ENCODE measurements around the gene PDLIM5.

Gene PDLIM5

GRCh38 chr4:94591289-94591688 lies 139.5 kb downstream of the PDLIM5 start:
- DNase-seq (ENCODE audit: insufficient read length) (no peak), FAIRE-seq (no peak)
- TF ChIP-seq POLR2AphosphoS5 (IDR thresholded peaks at IDR 0.05; ENCODE audit: low read depth, low read length) = no peak

DNA sequence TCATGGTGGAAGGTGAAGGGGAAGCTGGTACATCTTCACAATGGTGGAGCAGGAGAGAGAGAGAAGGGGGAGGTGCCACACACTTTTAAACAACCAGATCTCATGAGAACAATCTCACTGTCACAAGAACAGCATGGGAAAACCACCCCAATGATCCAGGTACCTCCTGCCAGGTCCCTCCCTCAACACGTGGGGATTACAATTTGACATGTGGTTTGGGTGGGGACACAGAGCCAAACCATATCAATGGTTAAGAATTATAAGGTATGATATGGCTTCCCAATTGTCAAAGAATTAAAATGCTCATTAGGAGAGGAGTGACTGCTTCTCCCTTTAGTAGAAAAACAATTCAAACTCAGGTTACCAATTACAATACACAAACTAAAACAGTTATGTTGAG lies 143.3 kb downstream of the PDLIM5 start:
- DNase-seq (ENCODE audit: insufficient read length) (no peak), FAIRE-seq (no peak)
- TF ChIP-seq POLR2AphosphoS5 (IDR thresholded peaks at IDR 0.05; ENCODE audit: low read depth, low read length) (no peak), POLR2A (IDR thresholded peaks at IDR 0.05; ENCODE audit: low read depth, low read length) (no peak), TAF1 (IDR thresholded peaks at IDR 0.05; ENCODE audit: borderline replicate concordance, low read depth, low read length) (no peak)

GRCh38 chr4:94595880-94596483 lies 144.2 kb downstream of the PDLIM5 start:
- TF ChIP-seq POLR2A (IDR thresholded peaks at IDR 0.05; ENCODE audit: low read depth, low read length) = no peak
- TF ChIP-seq POLR2AphosphoS5 (IDR thresholded peaks at IDR 0.05; ENCODE audit: low read depth, low read length) = no peak
- TF ChIP-seq TAF1 (IDR thresholded peaks at IDR 0.05; ENCODE audit: borderline replicate concordance, low read depth, low read length) = no peak
- DNase-seq (ENCODE audit: insufficient read length) = no peak
- FAIRE-seq = peak; percentile 63

GRCh38 chr4:94598758-94599157 lies 147.0 kb downstream of the PDLIM5 start:
- no peak for FAIRE-seq
- TF ChIP-seq POLR2AphosphoS5 (IDR thresholded peaks at IDR 0.05; ENCODE audit: low read depth, low read length) (no peak), TAF1 (IDR thresholded peaks at IDR 0.05; ENCODE audit: borderline replicate concordance, low read depth, low read length) (no peak), POLR2A (IDR thresholded peaks at IDR 0.05; ENCODE audit: low read depth, low read length) (no peak)
- no peak for DNase-seq (ENCODE audit: insufficient read length)

DNA sequence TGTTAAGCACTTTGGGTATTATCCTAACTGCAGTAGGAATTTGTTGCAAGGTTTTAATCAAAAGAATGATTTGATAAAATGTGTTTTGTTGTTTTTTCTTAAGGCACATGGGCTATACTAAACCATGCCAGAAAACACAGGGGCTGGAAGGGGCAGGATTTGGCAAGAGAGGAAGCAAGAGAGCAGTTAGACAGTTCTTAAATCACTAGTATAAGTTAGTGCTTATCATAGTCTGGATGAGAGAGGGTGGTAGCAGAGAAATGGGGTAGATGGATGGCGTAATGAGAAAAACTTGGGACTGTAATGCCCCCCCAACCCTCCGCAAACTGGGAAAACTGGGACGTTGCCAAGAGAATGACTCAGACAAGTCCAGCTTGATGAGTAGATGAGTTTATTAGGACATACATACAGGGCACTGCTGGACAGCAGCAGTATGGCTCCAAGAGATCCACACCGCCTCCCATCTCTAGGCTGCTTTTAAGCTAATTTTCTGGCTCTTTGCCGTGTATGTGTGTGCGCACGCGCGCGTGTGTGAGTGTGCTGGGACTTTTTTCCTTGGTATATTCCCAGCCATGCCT lies 151.5 kb downstream of the PDLIM5 start:
- FAIRE-seq (no peak), DNase-seq (ENCODE audit: insufficient read length) (no peak)
- TF ChIP-seq TAF1 (IDR thresholded peaks at IDR 0.05; ENCODE audit: borderline replicate concordance, low read depth, low read length) = no peak
- no peak for TF ChIP-seq POLR2A (IDR thresholded peaks at IDR 0.05; ENCODE audit: low read depth, low read length)
- no peak for TF ChIP-seq POLR2AphosphoS5 (IDR thresholded peaks at IDR 0.05; ENCODE audit: low read depth, low read length)

DNA sequence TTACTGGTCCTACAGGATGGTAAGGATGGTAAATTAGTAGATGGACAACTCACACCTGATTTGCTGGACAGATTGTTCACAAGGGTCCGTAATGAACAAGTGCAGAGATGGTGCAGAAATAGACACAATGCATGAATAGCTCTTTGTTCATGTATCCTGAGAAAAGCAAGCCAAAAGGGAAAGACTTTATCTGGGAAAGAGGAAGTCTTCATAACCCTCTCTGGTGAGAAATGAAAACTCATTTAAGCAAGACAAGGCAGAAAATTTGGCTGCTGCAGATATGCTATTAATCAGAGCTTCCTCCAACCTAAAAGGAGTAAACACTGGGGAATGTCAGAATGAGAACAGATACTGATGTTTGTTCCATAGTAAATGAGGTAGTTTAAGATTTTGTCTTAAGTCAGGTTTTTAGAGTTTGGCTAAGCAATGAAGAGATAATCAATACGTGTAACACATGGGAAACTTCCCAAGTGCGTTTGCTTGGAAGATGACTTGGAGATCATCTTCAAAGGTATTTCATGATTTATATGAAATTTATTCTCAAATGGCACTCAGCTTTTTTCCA lies 153.6 kb downstream of the PDLIM5 start:
- no peak for DNase-seq (ENCODE audit: insufficient read length)
- TF ChIP-seq POLR2AphosphoS5 (IDR thresholded peaks at IDR 0.05; ENCODE audit: low read depth, low read length) (no peak), POLR2A (IDR thresholded peaks at IDR 0.05; ENCODE audit: low read depth, low read length) (no peak), TAF1 (IDR thresholded peaks at IDR 0.05; ENCODE audit: borderline replicate concordance, low read depth, low read length) (no peak)
- FAIRE-seq = peak; percentile 42

DNA sequence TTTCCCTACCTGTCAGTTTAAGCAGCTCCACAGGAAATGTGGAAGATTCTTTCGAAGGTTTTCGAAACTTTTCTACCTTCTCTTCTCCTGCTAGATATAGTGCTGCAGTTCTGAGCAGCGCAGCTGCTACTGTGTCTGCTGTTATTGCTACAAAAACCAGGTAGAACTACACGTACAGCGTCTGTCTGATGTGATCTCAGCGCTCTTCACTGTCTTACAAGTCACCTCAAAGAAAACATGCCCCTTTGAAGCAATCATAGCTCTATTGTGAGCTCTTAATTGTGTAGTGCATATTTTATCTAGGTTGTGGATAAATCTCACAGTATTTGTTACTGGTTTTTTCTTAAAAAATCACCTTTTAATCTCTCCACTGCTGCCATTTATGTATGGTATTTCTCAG lies 158.4 kb downstream of the PDLIM5 start:
- no peak for DNase-seq (ENCODE audit: insufficient read length)
- FAIRE-seq = no peak
- TF ChIP-seq POLR2AphosphoS5 (IDR thresholded peaks at IDR 0.05; ENCODE audit: low read depth, low read length) (no peak), TAF1 (IDR thresholded peaks at IDR 0.05; ENCODE audit: borderline replicate concordance, low read depth, low read length) (no peak), POLR2A (IDR thresholded peaks at IDR 0.05; ENCODE audit: low read depth, low read length) (no peak)

GRCh38 chr4:94613248-94613647 lies 161.5 kb downstream of the PDLIM5 start:
- FAIRE-seq = no peak
- no peak for DNase-seq (ENCODE audit: insufficient read length)
- TF ChIP-seq POLR2A (IDR thresholded peaks at IDR 0.05; ENCODE audit: low read depth, low read length) = no peak
- no peak for TF ChIP-seq POLR2AphosphoS5 (IDR thresholded peaks at IDR 0.05; ENCODE audit: low read depth, low read length)
- TF ChIP-seq TAF1 (IDR thresholded peaks at IDR 0.05; ENCODE audit: borderline replicate concordance, low read depth, low read length) = no peak

- no peak for DNase-seq (ENCODE audit: insufficient read length)
- no peak for TF ChIP-seq POLR2A (IDR thresholded peaks at IDR 0.05; ENCODE audit: low read depth, low read length)
- no peak for TF ChIP-seq POLR2AphosphoS5 (IDR thresholded peaks at IDR 0.05; ENCODE audit: low read depth, low read length)
- no peak for TF ChIP-seq TAF1 (IDR thresholded peaks at IDR 0.05; ENCODE audit: borderline replicate concordance, low read depth, low read length)
- no peak for FAIRE-seq
Observed at GRCh38 chr4:94615451-94615850, 163.7 kb downstream of the PDLIM5 start.

GRCh38 chr4:94621491-94622080 lies 169.8 kb downstream of the PDLIM5 start:
- DNase-seq (ENCODE audit: insufficient read length) = peak; percentile 8
- peak; percentile 78 for FAIRE-seq
- no peak for TF ChIP-seq POLR2A (IDR thresholded peaks at IDR 0.05; ENCODE audit: low read depth, low read length)
- no peak for TF ChIP-seq TAF1 (IDR thresholded peaks at IDR 0.05; ENCODE audit: borderline replicate concordance, low read depth, low read length)
- TF ChIP-seq POLR2AphosphoS5 (IDR thresholded peaks at IDR 0.05; ENCODE audit: low read depth, low read length) = no peak

- TF ChIP-seq TAF1 (IDR thresholded peaks at IDR 0.05; ENCODE audit: borderline replicate concordance, low read depth, low read length) = no peak
- TF ChIP-seq POLR2AphosphoS5 (IDR thresholded peaks at IDR 0.05; ENCODE audit: low read depth, low read length) = no peak
- FAIRE-seq (no peak), DNase-seq (ENCODE audit: insufficient read length) (no peak)
Observed at GRCh38 chr4:94623126-94623911, 171.6 kb downstream of the PDLIM5 start.

Data from GM12892 (cell line).